Esophagus muscularis mucosa (tissue), 3 donors: ENCODE data around the gene LTBP1.

ENCODE experiments used
- CTCF ChIP-seq, 3 experiments: fragments of 200-600 bp in 2 of 3; fragments of 450-650 bp in 1 of 3; sonication (generic) in 2 of 3; IDR thresholded peaks; one replicate each; pipeline ENCODE4 v1.5.1; 2017 to 2019; ENCODE audit warnings: antibody characterized with exemption in 3 of 3, mild to moderate bottlenecking in 2 of 3, moderate library complexity in 1 of 3
- POLR2A ChIP-seq: fragments of 450-650 bp; IDR thresholded peaks from one replicate; pipeline ENCODE4 v1.6.1; 2017; ENCODE audit warnings: antibody characterized with exemption, moderate library complexity, mild to moderate bottlenecking, low read depth
- POLR2AphosphoS5 ChIP-seq, 2 donors: sonication (generic); formaldehyde crosslinking; IDR thresholded peaks; one replicate each; pipeline ENCODE4 v1.6.1; 2017; ENCODE audit warnings: antibody characterized with exemption in 2 of 2

- TF ChIP-seq CTCF (IDR thresholded peaks at IDR 0.05) (no peak), POLR2A (no peak), POLR2AphosphoS5 (IDR thresholded peaks at IDR 0.05) (no peak)
Measured at GRCh38 chr2:33425586-33426031, 478.9 kb downstream of the LTBP1 start.
